HEK293 (cell line): ENCODE results near the gene GPR107.

Experiments used
- CTCF ChIA-PET: fragments of 350-600 bp; formaldehyde crosslinking; extraction: SDS; loops from one replicate; lab custom pipeline; 2021; ENCODE audit warnings: antibody characterized with exemption; lab: Yijun Ruan, JAX
- POLR2A ChIA-PET: fragments of 300-600 bp; formaldehyde crosslinking; extraction: SDS; loops from one replicate; lab custom pipeline; 2020; ENCODE audit warnings: antibody characterized with exemption, inconsistent platforms; lab: Yijun Ruan, JAX
- H3K27ac ChIP-seq: fragments of 200-500 bp; sonication (Bioruptor generic); 2 replicates; pipeline ENCODE4 v1.5.1; 2014; ENCODE audit warnings: low read depth, low read length, control low read depth, inconsistent platforms; ENCODE audit errors: extremely low read depth
- H3K36me3 ChIP-seq, 2 experiments: fragments of 200-500 bp in 1 of 2; sonication (Bioruptor generic) in 1 of 2; 1 replicate in 1 of 2; 2 replicates in 1 of 2; pipeline ENCODE4 v1.5.1; 2014 to 2017; ENCODE audit warnings: inconsistent platforms in 2 of 2, low read length in 2 of 2; ENCODE audit not compliant: control insufficient read depth in 2 of 2, insufficient read depth in 1 of 2
- H3K4me1 ChIP-seq: fragments of 200-500 bp; sonication (Bioruptor generic); 2 replicates; pipeline ENCODE4 v1.5.1; 2014; ENCODE audit warnings: mild to moderate bottlenecking, low read length, inconsistent platforms; ENCODE audit not compliant: control insufficient read depth, insufficient read depth
- H3K4me3 ChIP-seq: 2 replicates; pipeline ENCODE4 v1.5.1; 2011; ENCODE audit warnings: low read depth, mild to moderate bottlenecking, control low read depth, low read length, moderate library complexity
- H3K9me3 ChIP-seq: fragments of 200-500 bp; sonication (Bioruptor generic); 2 replicates; pipeline ENCODE4 v1.5.1; 2014; ENCODE audit warnings: low read depth, low read length, inconsistent platforms; ENCODE audit not compliant: control insufficient read depth, insufficient read depth
- CTCF ChIP-seq: fragments of 450-650 bp; formaldehyde crosslinking; IDR thresholded peaks from 2 replicates; pipeline ENCODE4 v1.5.1; 2016; ENCODE audit warnings: missing biosample characterization, missing genetic modification characterization
- EGR2 ChIP-seq: fragments of 450-650 bp; formaldehyde crosslinking; IDR thresholded peaks from 2 replicates; pipeline ENCODE4 v1.5.1; 2016; ENCODE audit warnings: low read depth, missing biosample characterization, missing genetic modification characterization
- GLIS1 ChIP-seq: fragments of 450-650 bp; formaldehyde crosslinking; IDR thresholded peaks from 2 replicates; pipeline ENCODE4 v1.5.1; 2016; ENCODE audit warnings: missing biosample characterization, missing genetic modification characterization
- GLIS2 ChIP-seq: fragments of 450-650 bp; formaldehyde crosslinking; IDR thresholded peaks from 2 replicates; pipeline ENCODE4 v1.5.1; 2016; ENCODE audit warnings: missing biosample characterization, missing genetic modification characterization
- HIC1 ChIP-seq: fragments of 450-650 bp; formaldehyde crosslinking; IDR thresholded peaks from 2 replicates; pipeline ENCODE4 v1.5.1; 2016; ENCODE audit warnings: missing biosample characterization, missing genetic modification characterization
- KLF8 ChIP-seq: fragments of 450-650 bp; formaldehyde crosslinking; IDR thresholded peaks from 2 replicates; pipeline ENCODE4 v1.5.1; 2016; ENCODE audit warnings: missing biosample characterization, missing genetic modification characterization
- OVOL3 ChIP-seq: fragments of 450-650 bp; formaldehyde crosslinking; IDR thresholded peaks from 2 replicates; pipeline ENCODE4 v1.5.1; 2016; ENCODE audit warnings: missing biosample characterization, missing genetic modification characterization
- PATZ1 ChIP-seq: fragments of 450-650 bp; formaldehyde crosslinking; IDR thresholded peaks from 2 replicates; pipeline ENCODE4 v1.5.1; 2016; ENCODE audit warnings: missing biosample characterization, missing genetic modification characterization
- PRDM4 ChIP-seq: fragments of 450-650 bp; formaldehyde crosslinking; IDR thresholded peaks from 2 replicates; pipeline ENCODE4 v1.5.1; 2017; ENCODE audit warnings: missing biosample characterization, missing genetic modification characterization
- ZFHX2 ChIP-seq: fragments of 450-650 bp; formaldehyde crosslinking; conservative IDR thresholded peaks from 2 replicates; pipeline ENCODE4 v1.5.1; 2016; ENCODE audit warnings: missing biosample characterization, missing genetic modification characterization
- ZIC2 ChIP-seq: fragments of 450-650 bp; formaldehyde crosslinking; IDR thresholded peaks from 2 replicates; pipeline ENCODE4 v1.5.1; 2016; ENCODE audit warnings: missing biosample characterization, missing genetic modification characterization
- ZNF202 ChIP-seq: fragments of 450-650 bp; formaldehyde crosslinking; IDR thresholded peaks from 2 replicates; pipeline ENCODE4 v1.5.1; 2016; ENCODE audit warnings: missing biosample characterization, missing genetic modification characterization, borderline replicate concordance
- ZNF366 ChIP-seq: fragments of 450-650 bp; formaldehyde crosslinking; conservative IDR thresholded peaks from 2 replicates; pipeline ENCODE4 v1.5.1; 2016; ENCODE audit warnings: missing biosample characterization, missing genetic modification characterization
- ZNF501 ChIP-seq: fragments of 450-650 bp; formaldehyde crosslinking; IDR thresholded peaks from 2 replicates; pipeline ENCODE4 v1.5.1; 2016; ENCODE audit warnings: missing biosample characterization, missing genetic modification characterization
- ZNF600 ChIP-seq: fragments of 450-650 bp; formaldehyde crosslinking; IDR thresholded peaks from 2 replicates; pipeline ENCODE4 v1.5.1; 2016; ENCODE audit warnings: missing biosample characterization, missing genetic modification characterization
- ZNF747 ChIP-seq: fragments of 450-650 bp; formaldehyde crosslinking; IDR thresholded peaks from 2 replicates; pipeline ENCODE4 v1.5.1; 2016; ENCODE audit warnings: missing biosample characterization, missing genetic modification characterization
- TF ChIP-seq, protein P1 (sequence below): fragments of 450-650 bp; formaldehyde crosslinking; IDR thresholded peaks from 2 replicates; pipeline ENCODE4 v1.5.1; 2016; ENCODE audit warnings: missing biosample characterization, missing genetic modification characterization
- TF ChIP-seq, protein P2 (sequence below): fragments of 450-650 bp; formaldehyde crosslinking; optimal IDR thresholded peaks from 2 replicates; pipeline ENCODE3; 2016; ENCODE audit warnings: missing biosample characterization, mild to moderate bottlenecking, missing genetic modification characterization

Gene GPR107

DNA sequence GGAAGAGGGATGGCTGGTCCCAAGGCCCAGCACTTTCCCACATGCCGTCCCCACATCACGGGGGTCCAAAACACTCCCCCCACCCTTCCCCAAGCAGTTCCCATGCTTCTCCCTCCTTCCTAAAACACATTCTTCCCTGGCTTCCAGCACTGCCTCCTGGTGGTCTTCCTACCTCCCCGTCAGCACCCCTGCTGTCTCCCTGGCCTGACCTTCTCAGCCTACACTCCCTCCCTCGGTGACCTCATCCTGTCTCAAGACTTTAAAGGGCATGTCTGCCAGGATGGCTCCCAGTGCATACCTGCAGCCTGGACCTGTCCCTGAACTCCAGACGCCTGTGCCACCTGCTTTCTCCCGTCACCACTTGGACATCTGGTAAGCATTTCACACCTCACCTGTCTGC lies 114.2 kb downstream of the GPR107 start:
- Histone ChIP-seq H3K4me3 (no peak overlapping the region), H3K27ac (no peak overlapping the region), H3K9me3 (no peaks in the 10 kb centered on the region), H3K36me3 (no peaks in the 10 kb centered on the region), H3K4me1 (no peaks in the 10 kb centered on the region)
- CTCF ChIA-PET, result interaction anchor here (0.6 to 2.0 kb wide), 9 partner anchors 7 to 62 kb away, joined by 3 to 25 read pairs (median 3); no protein-coding TSS in a partner anchor
- TF ChIP-seq PRDM4 (tag by site-specific recombination) (no peak), ZNF366 (tag by site-specific recombination) (peak; percentile 17; the same call in 1 of the 2 replicates), OVOL3 (tag by site-specific recombination) (no peak), GLIS1 (tag by site-specific recombination) (peak; percentile 80), CTCF (peak; percentile 35; the same call in 1 of the 2 replicates), ZNF501 (tag by site-specific recombination) (no peak), GLIS2 (peak; percentile 78), ZNF747 (tag by site-specific recombination) (no peak), ZIC2 (tag by site-specific recombination) (peak; percentile 75)
- POLR2A ChIA-PET, result interaction anchor here (0.7 kb wide), 1 partner anchor 14 kb away, joined by 4 read pairs; no protein-coding TSS in a partner anchor

DNA sequence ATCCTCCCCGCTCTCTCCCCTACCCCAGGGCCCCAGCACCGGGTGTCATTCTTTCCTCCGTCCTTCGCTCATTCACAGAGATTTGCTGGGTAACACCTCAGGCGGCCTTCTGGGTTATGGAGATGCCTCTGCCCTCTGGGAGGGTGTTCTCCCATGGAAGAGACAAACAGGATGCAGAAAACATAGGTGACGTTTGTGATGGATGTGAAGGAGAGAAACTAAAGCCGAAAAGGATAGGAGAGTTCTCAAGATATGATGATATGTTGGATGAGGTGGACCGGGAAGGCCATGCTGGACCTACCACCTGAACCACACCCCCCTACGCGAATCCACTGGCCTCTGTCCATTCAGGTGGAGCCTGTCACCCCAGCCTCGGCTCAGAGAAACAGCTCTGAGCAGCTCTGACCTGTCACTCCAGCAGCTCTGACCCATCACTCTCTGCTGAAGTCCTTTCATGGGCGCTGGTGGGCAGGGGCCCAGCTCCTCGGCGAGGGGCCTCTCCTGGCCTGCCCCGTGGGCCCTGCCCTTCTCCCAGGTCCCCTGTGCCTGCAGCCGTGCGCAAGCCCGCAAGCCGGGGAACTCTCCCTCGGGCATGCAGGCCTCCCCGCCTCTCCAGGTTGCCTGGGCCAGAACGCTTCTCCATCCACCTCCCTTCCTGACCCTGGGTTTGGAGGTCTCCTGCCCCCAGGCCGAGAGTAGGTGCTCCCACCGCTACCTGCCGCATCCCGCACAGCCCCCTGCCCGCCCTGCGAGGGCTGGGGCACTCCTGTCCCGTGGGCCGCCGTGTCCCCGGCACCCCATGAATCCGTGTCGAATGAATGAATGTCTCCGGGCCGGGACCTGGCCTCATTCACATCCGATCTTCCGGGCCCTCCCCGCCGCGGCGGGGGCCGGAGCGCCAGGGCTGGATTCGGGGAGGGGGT lies 117.8 kb downstream of the GPR107 start:
- Histone ChIP-seq H3K4me3 (peak overlapping the region; percentile 23), H3K4me1 (peaks cover 3% of the 10 kb centered on the region), H3K27ac (no peak overlapping the region), H3K36me3 (no peaks in the 10 kb centered on the region), H3K9me3 (no peaks in the 10 kb centered on the region)
- ChIA-PET POLR2A (interaction anchor here (1.5 kb wide), 1 partner anchor 30 kb away, joined by 3 read pairs; no protein-coding TSS in a partner anchor), CTCF (interaction anchor here (1.7 kb wide), 1 partner anchor 64 kb away, joined by 3 read pairs; no protein-coding TSS in a partner anchor)
- TF ChIP-seq ZNF202, result no peak
- TF ChIP-seq ZNF366 (tag by site-specific recombination), result no peak
- TF ChIP-seq ZFHX2 (tag by site-specific recombination), result peak; percentile 57
- TF ChIP-seq HIC1, result no peak
- TF ChIP-seq, protein P1, sequence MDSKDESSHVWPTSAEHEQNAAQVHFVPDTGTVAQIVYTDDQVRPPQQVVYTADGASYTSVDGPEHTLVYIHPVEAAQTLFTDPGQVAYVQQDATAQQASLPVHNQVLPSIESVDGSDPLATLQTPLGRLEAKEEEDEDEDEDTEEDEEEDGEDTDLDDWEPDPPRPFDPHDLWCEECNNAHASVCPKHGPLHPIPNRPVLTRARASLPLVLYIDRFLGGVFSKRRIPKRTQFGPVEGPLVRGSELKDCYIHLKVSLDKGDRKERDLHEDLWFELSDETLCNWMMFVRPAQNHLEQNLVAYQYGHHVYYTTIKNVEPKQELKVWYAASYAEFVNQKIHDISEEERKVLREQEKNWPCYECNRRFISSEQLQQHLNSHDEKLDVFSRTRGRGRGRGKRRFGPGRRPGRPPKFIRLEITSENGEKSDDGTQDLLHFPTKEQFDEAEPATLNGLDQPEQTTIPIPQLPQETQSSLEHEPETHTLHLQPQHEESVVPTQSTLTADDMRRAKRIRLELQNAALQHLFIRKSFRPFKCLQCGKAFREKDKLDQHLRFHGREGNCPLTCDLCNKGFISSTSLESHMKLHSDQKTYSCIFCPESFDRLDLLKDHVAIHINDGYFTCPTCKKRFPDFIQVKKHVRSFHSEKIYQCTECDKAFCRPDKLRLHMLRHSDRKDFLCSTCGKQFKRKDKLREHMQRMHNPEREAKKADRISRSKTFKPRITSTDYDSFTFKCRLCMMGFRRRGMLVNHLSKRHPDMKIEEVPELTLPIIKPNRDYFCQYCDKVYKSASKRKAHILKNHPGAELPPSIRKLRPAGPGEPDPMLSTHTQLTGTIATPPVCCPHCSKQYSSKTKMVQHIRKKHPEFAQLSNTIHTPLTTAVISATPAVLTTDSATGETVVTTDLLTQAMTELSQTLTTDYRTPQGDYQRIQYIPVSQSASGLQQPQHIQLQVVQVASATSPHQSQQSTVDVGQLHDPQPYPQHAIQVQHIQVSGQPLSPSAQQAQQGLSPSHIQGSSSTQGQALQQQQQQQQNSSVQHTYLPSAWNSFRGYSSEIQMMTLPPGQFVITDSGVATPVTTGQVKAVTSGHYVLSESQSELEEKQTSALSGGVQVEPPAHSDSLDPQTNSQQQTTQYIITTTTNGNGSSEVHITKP (tag by site-specific recombination), result peak; percentile 96
- TF ChIP-seq, protein P2, sequence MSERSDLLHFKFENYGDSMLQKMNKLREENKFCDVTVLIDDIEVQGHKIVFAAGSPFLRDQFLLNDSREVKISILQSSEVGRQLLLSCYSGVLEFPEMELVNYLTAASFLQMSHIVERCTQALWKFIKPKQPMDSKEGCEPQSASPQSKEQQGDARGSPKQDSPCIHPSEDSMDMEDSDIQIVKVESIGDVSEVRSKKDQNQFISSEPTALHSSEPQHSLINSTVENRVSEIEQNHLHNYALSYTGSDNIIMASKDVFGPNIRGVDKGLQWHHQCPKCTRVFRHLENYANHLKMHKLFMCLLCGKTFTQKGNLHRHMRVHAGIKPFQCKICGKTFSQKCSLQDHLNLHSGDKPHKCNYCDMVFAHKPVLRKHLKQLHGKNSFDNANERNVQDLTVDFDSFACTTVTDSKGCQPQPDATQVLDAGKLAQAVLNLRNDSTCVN, result peak; percentile 27
- TF ChIP-seq GLIS2, result peak; percentile 47
- TF ChIP-seq KLF8 (tag by site-specific recombination), result 0 out of 2 replicates have a peak, but pooled peaks have one; percentile 23
- TF ChIP-seq ZNF600 (tag by site-specific recombination), result peak; percentile 67; the same call in 1 of the 2 replicates
- peak; percentile 23; the same call in 1 of the 2 replicates for TF ChIP-seq EGR2 (tag by site-specific recombination)
- TF ChIP-seq PATZ1 (tag by site-specific recombination), result peak; percentile 77
